ENCODE data around the gene ACKR2.
A peak's percentile ranks its signal among the peaks of the same experiment; 100 is the strongest.
"Not testable (repeated sequence)": the region's sequence is repeated elsewhere in the genome, so short reads cannot be mapped to it uniquely, and the experiment has no call there.

The ACKR2 gene

DNA sequence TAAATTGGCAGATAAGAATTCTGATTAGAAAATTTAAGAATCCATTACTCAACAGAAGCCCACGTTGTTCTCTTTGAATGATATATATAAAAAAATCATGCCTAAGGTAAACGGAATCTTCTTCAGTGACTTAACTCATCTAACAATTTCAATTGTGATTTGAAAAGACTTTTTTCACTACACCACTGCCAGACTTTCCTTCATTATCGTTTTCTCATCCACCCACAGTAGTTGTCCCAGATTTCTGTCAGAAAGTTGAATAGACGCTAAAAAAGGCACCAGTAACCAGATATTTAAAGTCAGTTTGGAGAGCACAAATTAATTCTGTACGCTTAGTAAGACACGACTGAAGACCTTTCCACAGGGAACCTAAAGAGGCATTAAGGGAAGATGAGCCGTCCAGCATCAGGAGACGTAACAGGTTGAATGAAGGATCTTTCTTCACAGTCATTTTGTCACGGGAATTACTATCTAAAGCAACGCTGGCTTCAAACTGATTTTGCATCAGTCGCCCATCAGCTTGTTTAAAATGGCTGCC is 6.3 kb upstream of the ACKR2 start:
- DNase-seq: no peak

DNA sequence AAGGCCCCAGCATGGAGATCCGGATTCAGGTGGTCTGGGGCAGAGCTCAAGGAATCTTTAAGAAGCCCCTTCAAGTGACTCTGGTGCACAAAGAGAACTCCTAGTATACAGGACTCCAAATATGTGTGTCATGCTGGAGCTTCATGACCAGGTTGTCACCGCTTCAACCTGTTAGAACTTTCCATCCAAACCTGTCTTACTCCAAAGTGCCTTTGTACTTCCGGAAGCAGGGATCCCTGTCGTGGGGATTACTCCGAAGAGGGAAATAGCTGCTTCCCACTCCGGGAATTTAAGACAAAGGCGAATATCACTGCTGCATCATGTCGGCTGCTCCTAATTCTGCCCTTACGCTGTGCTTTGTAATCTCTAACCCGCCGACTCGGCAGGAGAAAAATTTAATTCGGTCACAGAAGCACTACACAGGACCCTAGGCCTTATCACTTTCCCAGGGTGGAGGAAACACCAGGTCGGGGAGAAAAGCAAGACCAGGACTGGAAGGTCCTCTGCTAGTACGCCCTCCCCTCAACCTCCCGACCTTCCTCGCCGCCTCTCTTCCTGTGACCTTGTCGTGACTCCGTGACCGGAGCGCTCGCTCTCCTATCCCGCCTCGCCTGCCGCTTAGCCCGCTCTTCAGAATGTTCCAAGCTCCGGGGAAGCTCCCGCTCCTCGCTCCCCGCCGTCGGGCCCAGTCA is 5.7 kb upstream of the ACKR2 start:
- DNase-seq: no peak

GRCh38 chr3:42804106-42804830 is 5.0 kb upstream of the ACKR2 start, which contains the start of gene HIGD1A:
HIGD1A (minus strand) TSS chr3:42804490; CDS start chr3:42794253, 10,237 bp downstream.
- DNase-seq: peak; percentile 91

DNA sequence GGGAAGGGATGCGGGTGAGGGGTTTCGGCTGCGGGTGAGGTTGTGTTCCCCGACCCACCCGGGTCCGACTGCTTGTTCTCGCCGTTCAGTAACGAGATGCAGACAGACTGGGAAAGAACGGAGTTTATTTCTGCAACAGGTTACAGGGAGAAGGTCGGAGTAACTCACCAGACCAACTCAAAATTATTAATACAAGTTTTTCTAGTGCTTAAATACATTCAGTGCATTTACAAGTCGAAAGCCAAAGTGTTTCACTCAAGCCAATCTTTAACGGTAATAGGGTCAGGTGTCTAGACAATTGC is 4.5 kb upstream of the ACKR2 start:
- no peak for DNase-seq

DNA sequence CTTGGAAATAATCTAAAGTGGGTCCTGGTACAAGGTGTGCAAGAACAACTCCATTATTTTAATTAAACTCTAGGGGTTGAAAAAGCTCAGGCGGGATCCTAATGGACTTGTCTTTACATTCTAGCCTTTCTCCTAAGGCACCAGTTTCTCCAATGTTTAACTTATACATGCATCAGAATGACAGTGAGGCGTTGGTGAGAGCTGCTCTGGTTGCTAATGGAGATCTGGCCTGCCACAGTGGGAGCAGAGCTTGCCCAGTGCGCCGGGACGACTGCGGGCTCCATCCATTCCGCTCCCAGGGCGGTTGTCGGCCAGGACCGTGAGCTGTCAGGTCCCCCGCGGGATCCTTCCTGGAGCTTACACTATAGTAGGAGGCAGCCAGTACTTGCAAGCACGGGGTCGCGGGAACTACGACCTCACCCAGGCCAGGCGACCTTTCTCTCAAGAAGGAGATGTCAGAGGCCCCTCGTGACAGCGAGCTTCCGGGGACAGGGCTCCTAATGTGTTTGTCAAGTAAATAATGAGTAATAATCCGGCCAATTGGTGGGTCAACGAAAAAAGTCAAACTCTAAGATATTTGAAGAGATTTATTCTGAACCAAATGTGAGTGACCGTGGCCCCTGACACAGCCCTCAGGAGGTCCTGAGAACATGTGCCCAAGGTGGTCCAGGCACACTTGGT is 4.0 kb upstream of the ACKR2 start:
- no peak for DNase-seq

DNA sequence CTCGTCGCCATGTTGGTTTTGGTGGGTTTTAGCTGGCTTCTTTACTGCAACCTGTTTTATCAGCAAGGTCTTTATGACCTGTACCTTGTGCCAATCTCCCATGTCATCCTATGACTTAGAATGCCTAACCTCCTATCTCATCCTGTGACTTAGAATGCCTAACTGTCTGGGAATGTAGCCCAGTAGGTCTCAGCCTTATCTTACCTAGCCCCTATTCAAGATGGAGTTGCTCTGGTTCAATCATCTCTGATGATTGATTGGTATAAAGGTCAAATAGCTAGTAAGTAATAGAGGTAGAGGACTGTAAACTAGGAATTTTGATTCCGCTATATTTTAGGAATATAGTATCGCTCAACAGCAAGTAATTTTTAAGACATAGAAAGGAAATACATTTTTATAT is 1.3 kb upstream of the ACKR2 start:
- DNase-seq: no peak

- not testable (repeated sequence) for DNase-seq
Observed at GRCh38 chr3:42810706-42811105, 1.5 kb downstream of the ACKR2 start.

DNA sequence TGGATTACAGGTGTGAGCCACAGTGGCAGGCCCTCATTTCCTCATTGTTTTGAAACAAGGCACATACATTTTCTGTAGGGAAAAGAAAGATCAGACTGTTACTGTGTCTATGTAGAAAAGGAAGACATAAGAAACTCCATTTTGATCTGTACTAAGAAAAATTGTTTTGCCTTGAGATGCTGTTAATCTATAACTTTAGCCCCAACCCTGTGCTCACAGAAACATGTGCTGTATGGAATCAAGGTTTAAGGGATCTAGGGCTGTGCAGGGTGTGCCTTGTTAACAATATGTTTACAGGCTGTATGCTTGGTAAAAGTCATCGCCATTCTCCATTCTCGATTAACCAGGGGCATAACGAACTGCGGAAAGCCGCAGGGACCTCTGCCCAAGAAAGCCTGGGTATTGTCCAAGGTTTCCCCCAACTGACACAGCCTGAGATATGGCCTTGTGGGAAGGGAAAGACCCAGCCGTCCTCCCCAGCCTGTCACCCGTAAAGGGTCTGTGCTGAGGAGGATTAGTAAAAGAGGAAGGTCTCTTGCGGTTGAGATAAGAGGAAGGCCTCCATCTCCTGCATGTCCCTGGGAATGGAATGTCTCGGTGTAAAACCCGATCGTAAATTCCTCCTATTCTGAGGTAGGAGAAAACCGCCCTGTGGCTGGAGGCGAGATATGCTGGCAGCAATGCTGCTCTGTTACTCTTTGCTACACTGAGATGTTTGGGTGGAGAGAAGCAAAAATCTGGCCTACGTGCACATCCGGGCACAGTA is 2.1 kb downstream of the ACKR2 start:
- not testable (repeated sequence) for DNase-seq

DNA sequence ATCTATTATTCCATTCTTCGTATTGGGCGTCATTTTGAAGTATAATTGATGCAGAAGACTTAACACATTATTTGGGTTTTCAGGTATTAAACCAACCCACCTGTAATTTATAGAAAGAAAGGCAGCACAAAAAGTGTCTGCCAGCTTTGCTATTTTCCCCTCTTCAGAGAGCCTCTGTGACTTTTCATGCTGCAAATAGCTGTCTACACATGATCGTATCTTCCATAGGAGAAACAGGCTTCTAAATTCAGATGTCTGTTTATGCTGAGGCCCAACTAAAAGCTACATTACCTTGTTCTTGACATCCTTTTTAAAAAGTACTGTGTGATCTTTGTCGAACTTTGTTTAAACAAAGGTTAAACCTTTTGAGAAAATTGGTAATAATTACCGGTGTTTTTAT is 5.0 kb downstream of the ACKR2 start:
- no peak for DNase-seq

DNA sequence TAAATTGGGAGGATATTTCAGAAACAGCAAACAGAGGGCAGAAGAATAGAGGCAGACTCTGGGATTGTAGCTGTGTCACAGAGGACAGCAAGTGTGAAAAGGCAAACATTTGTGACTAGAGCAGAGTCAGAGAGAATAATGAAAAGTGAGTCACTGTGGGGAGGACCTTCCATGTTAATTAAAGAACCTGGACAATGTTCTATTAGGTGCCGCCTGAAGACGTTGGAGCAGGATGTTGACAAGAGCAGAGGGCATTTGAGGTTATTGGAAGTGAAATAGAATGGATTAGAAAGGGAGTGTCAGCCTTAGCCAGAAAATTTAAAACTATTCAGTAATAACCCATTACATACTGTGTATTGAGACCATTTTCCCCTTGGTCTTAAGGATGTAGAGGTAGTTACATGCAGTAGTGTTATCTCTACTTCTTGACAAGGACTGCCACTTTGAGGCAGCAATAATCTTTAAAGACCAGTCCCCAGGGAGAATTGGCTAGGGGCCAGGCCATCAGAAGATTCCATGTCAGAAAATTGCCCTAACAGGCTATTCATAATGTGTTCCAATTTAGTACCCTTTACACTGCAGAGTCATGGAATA is 5.8 kb downstream of the ACKR2 start:
- no peak for DNase-seq

- no peak for DNase-seq
Observed at GRCh38 chr3:42815826-42816225, 6.6 kb downstream of the ACKR2 start.

- DNase-seq: no peak
Observed at GRCh38 chr3:42819351-42819965, 10.2 kb downstream of the ACKR2 start.

- no peak for DNase-seq
Observed at GRCh38 chr3:42820746-42821051, 11.5 kb downstream of the ACKR2 start.

- no peak for DNase-seq
Observed at GRCh38 chr3:42822828-42823227, 13.6 kb downstream of the ACKR2 start.

- DNase-seq: no peak
Observed at GRCh38 chr3:42823351-42823750, 14.1 kb downstream of the ACKR2 start.

- no peak for DNase-seq
Observed at GRCh38 chr3:42826141-42826540, 16.9 kb downstream of the ACKR2 start.

- DNase-seq: no peak
Observed at GRCh38 chr3:42827023-42827422, 17.8 kb downstream of the ACKR2 start.

DNA sequence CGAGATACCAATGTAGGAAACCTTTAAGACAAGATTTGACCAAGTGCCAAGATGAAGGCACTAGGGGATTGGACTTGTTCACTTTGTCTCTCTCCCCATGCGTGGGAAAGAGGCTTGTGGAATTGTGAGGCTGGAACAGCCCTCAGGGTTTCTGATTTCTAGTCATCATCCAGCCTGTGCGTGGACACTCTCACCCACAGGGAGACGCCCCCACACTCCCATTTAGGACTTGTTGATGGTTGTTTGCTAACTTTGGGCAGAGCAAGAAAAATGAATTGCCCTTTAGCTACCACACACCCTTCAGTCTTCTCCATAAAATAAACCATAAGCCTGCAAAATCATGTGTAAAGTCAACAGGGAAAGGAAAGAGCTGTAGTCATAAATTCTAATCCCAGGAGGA is 18.4 kb downstream of the ACKR2 start:
- DNase-seq: no peak

GRCh38 chr3:42829083-42829627 is 19.9 kb downstream of the ACKR2 start:
- no peak for DNase-seq

GRCh38 chr3:42829628-42830436 is 20.6 kb downstream of the ACKR2 start:
- no peak for DNase-seq

Measured in activated T-cell treated with anti-CD3 and anti-CD28 coated beads, Interleukin-2, amount 50 U/mL, for 1 hour (primary cell).